ENCODE results near the gene MICALL1. TPM values are rescaled to one million over a fixed set of nuclear protein-coding genes. Genes with fewer than 3 reads are reported as not detected.

Gene MICALL1
- total and polyA plus RNA-seq, 2 of the 4 experiments (the other 2 are of a cell fraction): 12.4 to 22.3 TPM

GRCh38 chr22:37991731-37992442 lies 85.8 kb downstream of the MICALL1 start:
- Histone ChIP-seq H2BK120ac (ENCODE audit: low read depth, low read length) (no peak overlapping the region), H4K5ac (ENCODE audit: low read depth, low read length) (no peak overlapping the region), H3K27ac (ENCODE audit: insufficient read depth, low read length) (no peak overlapping the region), H3K23ac (ENCODE audit: low read depth, low read length) (no peak overlapping the region; the same call in 1 of the 2 replicates), H2BK20ac (ENCODE audit: low read depth, low read length) (no peak overlapping the region), H4K20me1 (ENCODE audit: insufficient read depth, low read length) (no peaks in the 10 kb centered on the region), H3K4ac (ENCODE audit: low read depth, low read length) (no peak overlapping the region), H3K4me2 (ENCODE audit: low read depth, low read length) (no peak overlapping the region), H3K56ac (ENCODE audit: extremely low read depth, insufficient read depth, low read length) (no peak overlapping the region), H3K9me3 (ENCODE audit: control insufficient read depth, insufficient read depth, low read length) (no peaks in the 10 kb centered on the region), H2AK5ac (ENCODE audit: low read depth, low read length) (no peak overlapping the region), H3K18ac (ENCODE audit: low read depth, low read length) (no peak overlapping the region), H2AK9ac (replicated peaks; ENCODE audit: low read depth, low read length, poor library complexity) (no peak overlapping the region), H3K27me3 (ENCODE audit: control insufficient read depth, insufficient read depth, low read length) (peaks cover 1% of the 10 kb centered on the region; the same call in 1 of the 2 replicates), H3K14ac (replicated peaks; ENCODE audit: low read depth, low read length) (no peak overlapping the region), H4K8ac (ENCODE audit: low read depth in 2 of 2, low read length in 2 of 2) (no peak overlapping the region), H3K9ac (ENCODE audit: low read depth, low read length) (no peak overlapping the region), H3K79me1 (ENCODE audit: low read depth in 1 of 2, low read length in 2 of 2) (no peaks in the 10 kb centered on the region), H3K4me3 (ENCODE audit: insufficient read depth, low read depth, low read length) (no peak overlapping the region), H2AFZ (replicated peaks; ENCODE audit: low read length, poor library complexity) (peak overlapping the region; percentile 58), H2BK15ac (ENCODE audit: low read depth, low read length) (no peak overlapping the region), H3K4me1 (ENCODE audit: control insufficient read depth, insufficient read depth, low read length) (no peaks in the 10 kb centered on the region), H2BK5ac (ENCODE audit: low read depth, low read length, poor library complexity, severe bottlenecking) (no peak overlapping the region), H4K91ac (ENCODE audit: insufficient read depth, low read depth, low read length) (no peak overlapping the region), H3K9me1 (ENCODE audit: insufficient read depth, low read length) (peaks cover 8% of the 10 kb centered on the region; the same call in 1 of the 2 replicates), H3K36me3 (ENCODE audit: control insufficient read depth, insufficient read depth, low read length) (no peaks in the 10 kb centered on the region)
- ChIA-PET CTCF (no interaction called here), POLR2A (ENCODE audit: unreplicated experiment) (no interaction called here)
- peak; percentile 15 for DNase-seq
- dilution Hi-C loops (cut with HindIII; ENCODE audit: low sequenced_read_pairs, unreplicated experiment) (no loop called here), in situ Hi-C loops (cut with MboI; ENCODE audit: low sequenced_read_pairs) (no loop called here), intact Hi-C loops (cut with micrococcal nuclease) (no loop called here)
- ATAC-seq (ENCODE audit: low read depth): no peak
- TF ChIP-seq BHLHE40 (IDR thresholded peaks at IDR 0.05; ENCODE audit: low read depth, low read length) (no peak), FOS (IDR thresholded peaks at IDR 0.05; ENCODE audit: low read depth, low read length) (no peak), USF2 (IDR thresholded peaks at IDR 0.05; ENCODE audit: low read depth, low read length) (no peak), MAZ (IDR thresholded peaks at IDR 0.05; ENCODE audit: borderline replicate concordance, low read depth, low read length) (no peak), ELK1 (IDR thresholded peaks at IDR 0.05; ENCODE audit: borderline replicate concordance, low read depth, low read length) (no peak), POLR2A (IDR thresholded peaks at IDR 0.05; ENCODE audit: low read depth, low read length) (no peak), MXI1 (IDR thresholded peaks at IDR 0.05; ENCODE audit: borderline replicate concordance, low read depth, low read length) (no peak), RCOR1 (IDR thresholded peaks at IDR 0.05; ENCODE audit: insufficient replicate concordance, low read length) (no peak), CHD1 (IDR thresholded peaks at IDR 0.05; ENCODE audit: low read depth, low read length) (no peak), RFX5 (IDR thresholded peaks at IDR 0.05; ENCODE audit: low read depth, low read length) (no peak), RAD21 (IDR thresholded peaks at IDR 0.05; ENCODE audit: low read length) (no peak), MAFK (IDR thresholded peaks at IDR 0.05; ENCODE audit: low read depth, low read length) (no peak), CTCF (conservative IDR thresholded peaks at IDR 0.05; ENCODE audit: low read depth, low read length) (no peak)
- WGBS, 2 experiments (ENCODE audit: extremely low coverage in 2 of 2, insufficient read length in 1 of 2): 86% methylated on average over 2 of the region's 6 CpGs; no CpG with 5 or more reads in 1 of the 2 experiments
- no TSS peak for BruUV-seq (replicated peaks)
